ENCODE measurements around the gene ACAA1. TPM values are rescaled to one million over a fixed set of nuclear protein-coding genes. Genes with fewer than 3 reads are reported as not detected.
"Not testable (repeated sequence)": the region's sequence is repeated elsewhere in the genome, so short reads cannot be mapped to it uniquely, and the experiment has no call there.

The ACAA1 gene
- total RNA-seq, 2 donors from 2014 or later = 40.1 to 43.7 TPM

DNA sequence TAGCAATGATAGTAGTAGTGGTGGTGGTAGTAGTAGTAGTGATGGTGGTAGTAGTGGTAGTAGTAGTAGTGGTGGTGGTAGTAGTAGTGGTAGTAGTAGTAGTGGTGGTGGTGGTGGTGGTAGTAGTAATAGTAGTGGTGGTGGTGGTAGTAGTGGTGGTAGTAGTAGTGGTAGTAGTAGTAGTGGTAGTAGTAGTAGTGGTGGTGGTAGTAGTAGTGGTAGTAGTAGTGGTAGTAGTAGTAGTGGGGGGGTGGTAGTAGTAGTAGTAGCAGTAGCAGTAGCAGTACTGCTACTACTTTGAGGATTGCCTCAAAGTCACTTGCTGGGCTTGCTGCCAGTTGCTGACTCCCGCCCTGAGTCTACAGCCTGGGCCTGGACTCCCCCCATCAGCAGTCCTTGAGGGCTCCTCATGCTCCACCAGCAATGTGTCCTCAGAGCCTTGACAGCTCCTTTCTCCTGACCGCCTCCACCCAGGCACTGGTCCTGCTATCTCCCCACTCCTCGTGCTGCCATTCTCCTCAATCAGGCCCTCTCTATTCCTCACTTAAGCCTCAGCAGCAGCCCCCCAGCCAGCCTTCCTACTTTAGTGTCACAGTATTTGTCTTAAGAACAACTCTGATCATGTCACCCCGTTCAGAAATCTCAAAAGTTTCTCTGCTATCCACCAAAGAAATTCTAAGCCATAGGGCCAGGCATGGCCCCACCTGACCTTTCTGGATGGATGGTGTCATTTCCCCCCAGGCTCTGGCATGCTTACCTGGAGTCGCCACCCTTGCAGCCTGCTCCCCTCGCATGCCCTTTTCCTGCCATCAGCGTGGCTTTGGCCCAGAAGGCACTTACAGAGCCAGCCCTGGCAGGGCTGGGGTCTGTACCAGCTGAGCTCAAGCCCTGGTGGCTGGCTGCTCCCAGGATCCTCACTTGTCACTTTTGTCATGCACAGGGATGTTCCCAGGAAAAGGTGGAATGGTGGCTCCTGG is 52.3 kb downstream of the ACAA1 start:
- Mint-ChIP-seq H3K27me3 (ENCODE audit: insufficient read depth) (peaks cover 2% of the 10 kb centered on the region), H3K4me3 (no peak overlapping the region), H3K9me3 (peaks cover 34% of the 10 kb centered on the region), H3K27ac (no peak overlapping the region), H3K4me1 (peaks cover 6% of the 10 kb centered on the region), H3K36me3 (ENCODE audit: low read depth) (peaks cover 10% of the 10 kb centered on the region)
- Histone ChIP-seq H3K27ac (ENCODE audit: low read depth, low read length) (no peak overlapping the region), H3K36me3 (ENCODE audit: control insufficient read depth, insufficient read depth, low read length) (no peaks in the 10 kb centered on the region), H3K9ac (ENCODE audit: extremely low read depth, low read length, poor library complexity, severe bottlenecking) (no peak overlapping the region), H3K4me3 (ENCODE audit: low read length) (peak overlapping the region; percentile 79), H3K27me3 (ENCODE audit: control insufficient read depth, insufficient read depth, low read length, poor library complexity, severe bottlenecking) (no peaks in the 10 kb centered on the region), H3K9me3 (ENCODE audit: control insufficient read depth, low read length) (peaks cover 9% of the 10 kb centered on the region), H3K4me1 (ENCODE audit: control insufficient read depth, insufficient read depth, low read length) (no peaks in the 10 kb centered on the region)
- DNase-seq = peak; percentile 62
- TF ChIP-seq, protein P1, sequence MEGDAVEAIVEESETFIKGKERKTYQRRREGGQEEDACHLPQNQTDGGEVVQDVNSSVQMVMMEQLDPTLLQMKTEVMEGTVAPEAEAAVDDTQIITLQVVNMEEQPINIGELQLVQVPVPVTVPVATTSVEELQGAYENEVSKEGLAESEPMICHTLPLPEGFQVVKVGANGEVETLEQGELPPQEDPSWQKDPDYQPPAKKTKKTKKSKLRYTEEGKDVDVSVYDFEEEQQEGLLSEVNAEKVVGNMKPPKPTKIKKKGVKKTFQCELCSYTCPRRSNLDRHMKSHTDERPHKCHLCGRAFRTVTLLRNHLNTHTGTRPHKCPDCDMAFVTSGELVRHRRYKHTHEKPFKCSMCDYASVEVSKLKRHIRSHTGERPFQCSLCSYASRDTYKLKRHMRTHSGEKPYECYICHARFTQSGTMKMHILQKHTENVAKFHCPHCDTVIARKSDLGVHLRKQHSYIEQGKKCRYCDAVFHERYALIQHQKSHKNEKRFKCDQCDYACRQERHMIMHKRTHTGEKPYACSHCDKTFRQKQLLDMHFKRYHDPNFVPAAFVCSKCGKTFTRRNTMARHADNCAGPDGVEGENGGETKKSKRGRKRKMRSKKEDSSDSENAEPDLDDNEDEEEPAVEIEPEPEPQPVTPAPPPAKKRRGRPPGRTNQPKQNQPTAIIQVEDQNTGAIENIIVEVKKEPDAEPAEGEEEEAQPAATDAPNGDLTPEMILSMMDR (conservative IDR thresholded peaks at IDR 0.05) = no peak
- 92 to 100% methylated on average over 4 to 7 of the region's 7 CpGs for WGBS, 2 experiments (ENCODE audit: insufficient coverage in 1 of 2, insufficient read length in 1 of 2)

DNA sequence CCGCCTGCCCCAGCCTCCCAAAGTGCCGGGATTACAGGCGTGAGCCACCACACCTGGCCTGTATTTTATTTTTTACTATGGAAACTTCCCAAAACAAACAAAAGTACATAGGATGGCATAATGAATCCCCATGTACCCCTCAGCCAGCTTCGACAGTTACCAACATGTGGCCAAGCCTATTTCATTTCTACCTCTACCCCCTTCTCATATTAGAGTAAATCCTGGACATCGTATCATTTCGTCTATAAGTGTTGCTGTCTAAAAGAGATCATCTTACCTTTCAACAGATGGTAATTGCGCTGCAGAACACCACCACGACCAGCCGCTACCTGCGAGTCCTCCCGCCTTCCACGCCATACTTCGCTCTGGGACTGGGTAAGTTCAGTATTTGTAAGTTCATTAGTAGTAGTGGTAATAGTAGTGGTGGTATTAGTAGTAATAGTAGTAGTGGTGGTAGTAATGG is 53.0 kb downstream of the ACAA1 start:
- WGBS, 2 experiments (ENCODE audit: insufficient coverage in 1 of 2, insufficient read length in 1 of 2) = 92 to 94% methylated on average over 13 of the region's 13 CpGs
- H3K36me3 ChIP-seq (ENCODE audit: control insufficient read depth, insufficient read depth, low read length) = no peaks in the 10 kb centered on the region
- no peak for DNase-seq
- H3K27ac ChIP-seq (ENCODE audit: low read depth, low read length) = no peak overlapping the region
- no peak overlapping the region for H3K27ac Mint-ChIP-seq
- peaks cover 2% of the 10 kb centered on the region for H3K27me3 Mint-ChIP-seq (ENCODE audit: insufficient read depth)
- peaks cover 10% of the 10 kb centered on the region for H3K36me3 Mint-ChIP-seq (ENCODE audit: low read depth)
- H3K9ac ChIP-seq (ENCODE audit: extremely low read depth, low read length, poor library complexity, severe bottlenecking) = no peak overlapping the region
- peaks cover 37% of the 10 kb centered on the region for H3K9me3 Mint-ChIP-seq
- H3K4me1 Mint-ChIP-seq = peaks cover 12% of the 10 kb centered on the region
- peak overlapping the region; percentile 79 for H3K4me3 ChIP-seq (ENCODE audit: low read length)
- no peaks in the 10 kb centered on the region for H3K27me3 ChIP-seq (ENCODE audit: control insufficient read depth, insufficient read depth, low read length, poor library complexity, severe bottlenecking)
- TF ChIP-seq, protein P1 (conservative IDR thresholded peaks at IDR 0.05) = no peak
- H3K4me1 ChIP-seq (ENCODE audit: control insufficient read depth, insufficient read depth, low read length) = no peaks in the 10 kb centered on the region
- peaks cover 9% of the 10 kb centered on the region for H3K9me3 ChIP-seq (ENCODE audit: control insufficient read depth, low read length)
- no peak overlapping the region for H3K4me3 Mint-ChIP-seq

DNA sequence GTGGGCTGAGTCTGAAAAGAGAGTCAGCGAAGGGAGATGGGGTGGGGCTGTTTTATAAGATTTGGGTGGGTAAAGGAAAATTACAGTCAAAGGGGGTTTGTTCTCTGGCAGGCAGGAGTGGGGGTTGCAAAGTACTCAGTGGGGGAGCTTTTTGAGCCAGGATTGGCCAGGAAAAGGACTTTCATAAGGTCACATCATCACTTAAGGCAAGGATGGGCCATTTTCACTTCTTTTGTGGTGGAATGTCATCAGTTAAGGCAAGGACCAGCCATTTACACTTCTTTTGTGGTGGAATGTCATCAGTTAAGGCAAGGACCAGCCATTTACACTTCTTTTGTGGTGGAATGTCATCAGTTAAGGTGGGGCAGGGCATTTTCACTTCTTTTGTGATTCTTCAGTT is 53.7 kb downstream of the ACAA1 start:
- H3K27me3 Mint-ChIP-seq (ENCODE audit: insufficient read depth); H3K36me3 Mint-ChIP-seq (ENCODE audit: low read depth); H3K9ac ChIP-seq (ENCODE audit: extremely low read depth, low read length, poor library complexity, severe bottlenecking); H3K27ac ChIP-seq (ENCODE audit: low read depth, low read length); H3K36me3 ChIP-seq (ENCODE audit: control insufficient read depth, insufficient read depth, low read length); H3K4me1 ChIP-seq (ENCODE audit: control insufficient read depth, insufficient read depth, low read length); H3K4me3 Mint-ChIP-seq; H3K27me3 ChIP-seq (ENCODE audit: control insufficient read depth, insufficient read depth, low read length, poor library complexity, severe bottlenecking); DNase-seq; H3K27ac Mint-ChIP-seq; H3K4me3 ChIP-seq (ENCODE audit: low read length); H3K9me3 ChIP-seq (ENCODE audit: control insufficient read depth, low read length): not testable (repeated sequence)
- Mint-ChIP-seq H3K4me1 (peaks cover 19% of the 10 kb centered on the region), H3K9me3 (peaks cover 37% of the 10 kb centered on the region)
- WGBS, 2 experiments (ENCODE audit: insufficient coverage in 1 of 2, insufficient read length in 1 of 2) = no CpG with 5 or more reads among the region's 1 CpG

DNA sequence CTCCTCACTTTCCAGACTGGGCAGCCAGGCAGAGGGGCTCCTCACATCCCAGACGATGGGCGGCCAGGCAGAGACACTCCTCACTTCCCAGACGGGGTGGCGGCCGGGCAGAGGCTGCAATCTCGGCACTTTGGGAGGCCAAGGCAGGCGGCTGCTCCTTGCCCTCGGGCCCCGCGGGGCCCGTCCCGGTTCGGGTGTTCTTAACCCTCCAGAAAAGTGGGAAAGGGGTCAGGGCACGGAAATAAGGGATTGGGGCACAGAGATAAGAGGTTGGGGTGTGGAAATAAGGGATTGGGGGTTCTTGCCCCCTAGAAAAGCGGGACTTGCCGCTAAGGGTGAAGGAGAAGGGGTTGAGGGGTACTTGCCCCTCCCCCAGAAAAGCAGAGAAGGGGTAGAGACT is 54.6 kb downstream of the ACAA1 start:
- not testable (repeated sequence) for H3K27ac ChIP-seq (ENCODE audit: low read depth, low read length); H3K27me3 Mint-ChIP-seq (ENCODE audit: insufficient read depth); H3K27me3 ChIP-seq (ENCODE audit: control insufficient read depth, insufficient read depth, low read length, poor library complexity, severe bottlenecking); H3K4me3 Mint-ChIP-seq; H3K27ac Mint-ChIP-seq; H3K4me1 ChIP-seq (ENCODE audit: control insufficient read depth, insufficient read depth, low read length); DNase-seq; H3K36me3 ChIP-seq (ENCODE audit: control insufficient read depth, insufficient read depth, low read length); H3K9me3 ChIP-seq (ENCODE audit: control insufficient read depth, low read length); H3K9ac ChIP-seq (ENCODE audit: extremely low read depth, low read length, poor library complexity, severe bottlenecking); H3K36me3 Mint-ChIP-seq (ENCODE audit: low read depth); H3K4me3 ChIP-seq (ENCODE audit: low read length)
- peaks cover 26% of the 10 kb centered on the region for H3K4me1 Mint-ChIP-seq
- WGBS, 2 experiments (ENCODE audit: insufficient coverage in 1 of 2, insufficient read length in 1 of 2) = 94 to 100% methylated on average over 4 to 14 of the region's 16 CpGs
- peaks cover 37% of the 10 kb centered on the region for H3K9me3 Mint-ChIP-seq

DNA sequence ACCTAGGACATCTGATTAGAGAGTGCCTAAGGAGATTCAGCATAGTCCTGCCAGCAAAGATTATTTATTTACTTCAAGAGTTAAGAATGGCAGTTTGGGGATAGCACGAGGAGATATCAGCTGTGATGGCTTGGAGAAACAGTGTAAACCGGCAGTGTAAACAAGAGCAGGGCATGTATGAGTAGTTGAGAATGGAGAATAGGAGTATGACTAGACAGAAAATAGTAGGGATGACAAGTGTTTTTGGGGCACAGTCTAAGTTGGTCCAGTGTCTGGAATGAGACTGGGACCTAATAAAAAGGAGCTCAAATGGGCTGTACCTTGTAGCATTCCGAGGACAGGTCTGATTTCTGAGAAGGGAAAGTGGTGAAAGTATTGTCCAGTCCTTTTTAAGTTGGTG is 59.9 kb downstream of the ACAA1 start:
- peak overlapping the region; percentile 52 for H3K27ac Mint-ChIP-seq
- H3K4me3 Mint-ChIP-seq; H3K36me3 ChIP-seq (ENCODE audit: control insufficient read depth, insufficient read depth, low read length); H3K27me3 ChIP-seq (ENCODE audit: control insufficient read depth, insufficient read depth, low read length, poor library complexity, severe bottlenecking); H3K4me1 ChIP-seq (ENCODE audit: control insufficient read depth, insufficient read depth, low read length); H3K9ac ChIP-seq (ENCODE audit: extremely low read depth, low read length, poor library complexity, severe bottlenecking); H3K4me3 ChIP-seq (ENCODE audit: low read length); H3K9me3 ChIP-seq (ENCODE audit: control insufficient read depth, low read length); H3K27me3 Mint-ChIP-seq (ENCODE audit: insufficient read depth); H3K27ac ChIP-seq (ENCODE audit: low read depth, low read length); DNase-seq: not testable (repeated sequence)
- 78 to 88% methylated on average over 1 of the region's 3 CpGs for WGBS, 2 experiments (ENCODE audit: insufficient coverage in 1 of 2, insufficient read length in 1 of 2)
- H3K9me3 Mint-ChIP-seq = peaks cover 10% of the 10 kb centered on the region
- H3K36me3 Mint-ChIP-seq (ENCODE audit: low read depth) = peaks cover 22% of the 10 kb centered on the region
- peaks cover 29% of the 10 kb centered on the region for H3K4me1 Mint-ChIP-seq
